HG02973 (cell line): Measurements from ENCODE around the gene SH2D4B.
A peak's percentile ranks its signal among the peaks of the same experiment; 100 is the strongest.

Experiments used
- ATAC-seq: cut with Tn5 transposase; IDR thresholded peaks from one replicate; pipeline ENCODE4 v1.9.1; 2021; ENCODE audit warnings: moderate library complexity; ENCODE audit not compliant: unreplicated experiment

Gene SH2D4B

DNA sequence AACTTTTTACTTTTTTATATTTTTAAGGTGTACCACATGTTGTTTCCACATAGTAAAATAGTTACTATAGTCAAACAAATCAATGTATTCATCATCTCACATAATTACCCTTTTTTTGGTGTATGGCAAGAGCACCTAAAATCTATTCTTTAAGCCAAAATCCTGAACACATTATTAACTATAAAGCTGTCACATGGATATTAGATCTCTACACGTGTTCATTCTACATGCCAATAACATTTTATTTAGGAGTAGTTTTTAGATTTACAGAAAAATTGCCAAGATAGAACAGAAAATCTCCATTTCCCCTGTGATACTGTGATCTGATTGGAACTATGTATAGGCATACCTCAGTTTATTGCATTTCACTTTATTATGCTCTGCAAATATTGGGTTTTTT is 137.1 kb downstream of the SH2D4B start:
- ATAC-seq = no peak

DNA sequence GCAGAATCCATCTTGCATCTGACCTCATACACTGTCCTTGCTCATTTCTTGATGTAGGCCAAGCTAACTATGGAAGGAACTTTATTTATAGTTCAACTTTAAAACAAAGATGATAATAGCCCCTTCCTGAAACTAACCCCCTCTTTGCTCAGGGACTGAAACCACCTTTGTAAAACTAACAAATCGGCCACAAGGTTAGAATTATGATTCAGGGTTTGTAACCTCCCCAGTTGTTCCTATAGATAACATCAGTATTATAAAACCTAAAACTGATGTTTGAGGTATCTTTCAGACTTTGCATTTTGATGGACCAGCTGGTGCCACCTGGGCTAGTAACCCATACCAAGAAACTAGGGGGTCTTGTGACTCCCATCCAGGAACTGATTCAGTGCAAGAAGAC is 143.4 kb downstream of the SH2D4B start:
- no peak for ATAC-seq

DNA sequence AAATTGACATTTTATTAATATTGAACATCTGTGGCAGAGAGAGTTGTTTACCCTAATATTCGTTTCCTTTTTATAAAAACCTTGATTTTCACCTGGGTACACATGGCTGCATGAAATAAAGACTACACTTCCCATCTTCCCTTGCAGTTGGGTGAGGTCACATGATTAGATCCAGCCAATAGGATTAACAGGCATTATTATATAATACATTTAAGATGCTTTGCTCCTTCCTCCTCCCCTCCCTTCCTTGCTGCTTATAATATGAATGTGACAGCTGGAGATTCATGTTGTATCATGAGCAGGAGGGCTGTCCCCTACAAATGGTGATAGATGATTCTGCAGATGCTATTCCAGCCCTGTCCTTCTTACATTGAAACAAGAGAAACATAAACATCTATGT is 146.6 kb downstream of the SH2D4B start:
- peak; percentile 78 for ATAC-seq

DNA sequence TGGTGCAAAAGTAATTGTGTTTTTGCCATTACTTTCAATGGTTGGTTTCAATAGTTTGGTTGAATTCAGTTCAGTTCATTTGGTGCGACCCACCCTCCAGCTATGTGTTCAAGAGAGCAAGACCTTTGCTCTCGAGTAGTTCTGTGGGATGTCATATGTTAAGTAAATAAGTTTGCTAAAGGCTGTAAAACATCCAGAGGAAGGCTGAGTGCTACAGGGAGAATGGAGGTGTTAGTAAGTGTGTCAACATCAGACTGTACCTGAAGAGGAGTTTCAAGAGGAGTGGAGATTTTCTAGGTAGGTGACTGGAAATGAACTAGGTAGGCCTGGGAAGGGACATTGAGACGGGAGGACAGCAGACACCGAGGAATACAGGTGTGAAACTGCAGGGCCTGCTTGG is 147.7 kb downstream of the SH2D4B start:
- ATAC-seq = no peak

DNA sequence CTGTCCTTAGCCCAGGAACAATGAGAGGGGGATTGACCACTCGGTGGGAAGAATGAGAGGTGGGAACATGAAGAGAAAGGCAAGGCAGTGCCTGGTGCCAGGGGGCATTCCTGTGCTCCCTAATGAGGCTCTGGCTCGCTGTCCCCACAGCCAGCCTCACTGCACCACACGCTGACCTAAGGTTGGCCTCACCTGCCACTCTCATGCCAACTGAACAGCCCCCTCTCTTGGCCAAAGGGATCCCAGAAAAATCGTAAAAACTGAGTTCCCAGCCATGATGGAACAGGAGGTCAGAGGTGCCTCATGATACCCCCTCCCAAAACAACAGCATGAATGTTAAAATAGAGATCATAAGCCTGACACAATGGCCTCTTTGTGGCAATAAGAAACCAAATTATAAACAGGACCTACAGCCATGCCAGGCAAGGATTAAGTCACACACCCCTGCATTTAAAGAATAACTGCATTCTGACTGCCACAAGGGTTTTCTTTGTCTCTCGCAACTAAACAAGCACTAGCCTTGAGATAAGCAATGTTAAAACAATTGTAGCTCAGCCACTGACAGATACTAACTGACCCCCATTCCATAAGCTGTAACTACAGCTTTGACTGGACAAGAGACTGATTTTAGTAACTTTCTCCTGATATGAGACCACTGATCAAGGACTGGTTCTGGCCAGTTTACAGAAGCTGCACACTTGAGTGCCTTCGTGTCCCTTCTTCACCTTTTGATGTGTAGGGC is 149.2 kb downstream of the SH2D4B start:
- no peak for ATAC-seq

DNA sequence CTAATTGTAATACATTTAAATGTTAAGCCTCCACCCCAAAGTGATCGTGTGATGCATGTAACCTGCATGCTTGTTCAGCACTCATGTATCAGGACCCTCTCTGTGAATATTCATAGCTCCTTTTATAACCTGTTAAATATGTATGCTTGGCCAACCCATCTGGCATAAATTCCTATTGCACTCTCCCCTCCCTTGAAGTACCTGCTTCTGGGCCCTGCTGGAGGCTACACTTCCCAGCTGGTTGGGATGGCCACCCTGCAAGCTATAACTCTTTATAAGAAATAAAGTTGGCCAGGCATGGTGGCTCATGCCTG is 149.7 kb downstream of the SH2D4B start:
- no peak for ATAC-seq

DNA sequence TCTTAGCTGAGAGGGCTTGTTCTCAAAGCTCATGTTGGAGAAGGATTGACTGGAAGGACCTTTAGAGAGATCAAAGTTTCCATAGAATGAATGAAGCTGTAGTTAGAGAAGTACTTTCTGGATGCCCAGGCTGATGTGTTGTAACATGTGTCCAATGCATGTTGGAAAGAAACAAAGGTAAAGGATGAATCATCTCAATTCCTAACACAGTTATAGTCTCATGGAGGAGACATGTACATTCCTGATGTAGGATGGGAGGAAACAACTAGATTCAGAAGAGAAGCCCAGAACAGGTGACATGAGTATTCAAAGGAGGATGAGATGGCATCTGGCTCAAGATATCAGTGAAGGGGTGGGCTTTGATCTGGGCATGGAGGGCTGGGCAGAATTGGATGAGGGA is 152.7 kb downstream of the SH2D4B start:
- no peak for ATAC-seq

DNA sequence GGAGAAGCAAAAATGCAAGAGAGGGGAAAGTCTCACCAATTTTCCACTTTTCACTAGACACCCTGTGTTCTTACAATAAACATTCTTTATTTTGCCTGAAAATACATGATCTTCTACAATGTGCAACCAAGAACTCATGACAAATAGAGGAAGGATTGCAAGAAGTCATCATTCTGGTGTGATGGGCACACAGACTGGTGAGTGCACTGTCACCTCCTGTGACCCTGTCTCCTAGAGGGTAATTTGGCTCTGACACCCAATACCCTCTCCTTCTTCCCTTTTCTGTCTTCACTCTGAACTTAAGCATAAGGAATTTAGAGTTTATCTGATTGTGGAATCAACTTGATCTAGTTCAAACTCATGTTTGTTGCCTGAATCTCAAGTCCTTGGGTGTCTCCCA is 153.7 kb downstream of the SH2D4B start:
- no peak for ATAC-seq

DNA sequence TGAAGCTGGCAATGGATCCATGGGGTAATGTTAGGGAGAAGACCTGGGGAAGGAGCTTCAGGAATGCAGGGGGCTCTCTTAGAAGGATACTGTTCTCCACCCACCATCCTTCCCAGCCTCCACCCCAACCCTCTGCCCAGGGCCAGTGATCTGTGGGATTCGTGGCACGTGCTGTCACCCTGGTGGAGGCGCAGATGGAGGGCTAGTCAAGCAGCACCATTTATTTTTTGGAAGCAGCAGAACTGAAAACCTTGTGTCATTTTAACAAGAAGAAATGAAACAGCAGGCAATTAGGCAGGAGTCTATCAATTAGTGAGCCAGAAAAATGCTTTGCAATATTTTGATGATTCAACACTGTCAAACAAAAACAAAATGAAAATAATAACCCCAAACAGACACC is 155.9 kb downstream of the SH2D4B start:
- no peak for ATAC-seq

DNA sequence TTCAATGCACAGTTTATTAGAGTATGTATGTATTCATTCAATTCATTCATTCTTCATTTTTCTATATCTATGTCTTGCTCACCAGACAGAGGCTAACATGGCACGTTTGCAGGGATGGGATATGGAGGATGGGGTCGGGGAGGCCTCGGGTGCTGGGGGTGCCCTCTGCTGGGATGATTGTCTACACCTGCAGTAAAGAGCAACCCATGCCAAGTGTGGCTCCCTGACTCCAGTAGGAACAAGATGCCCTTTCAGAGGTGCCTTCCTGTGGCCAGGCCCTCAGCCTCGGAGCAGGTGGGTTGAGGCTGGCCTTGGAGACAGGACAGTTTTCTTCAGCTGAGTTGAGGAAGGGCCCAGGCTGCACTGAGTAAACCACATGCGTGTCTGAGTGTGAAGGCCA is 157.2 kb downstream of the SH2D4B start:
- ATAC-seq = no peak
